Uterus (tissue), 4 donors: ENCODE measurements around the gene PCDH9. TPM values are rescaled to one million over a fixed set of nuclear protein-coding genes. Genes with fewer than 3 reads are reported as not detected.

ENCODE experiments used
- DNase-seq, 2 donors: peaks; one replicate each; pipeline ENCODE4 v3.0.0-alpha.2; 2019 to 2020
- H3K27ac ChIP-seq, 2 donors: fragments of 200-600 bp; sonication (generic); 1 replicate in 1 of 2; 2 replicates in 1 of 2; pipeline ENCODE4 v1.5.1; 2016 to 2018
- H3K27me3 ChIP-seq, 2 donors: fragments of 200-600 bp; sonication (generic); one replicate each; pipeline ENCODE4 v1.5.1; 2018 to 2019; ENCODE audit warnings: control low read depth in 1 of 2
- H3K36me3 ChIP-seq, 2 donors: fragments of 200-600 bp; sonication (generic); one replicate each; pipeline ENCODE4 v1.5.1; 2019; ENCODE audit warnings: control low read depth in 1 of 2
- H3K4me1 ChIP-seq, 2 donors: fragments of 200-600 bp; sonication (generic); one replicate each; pipeline ENCODE4 v1.5.1; 2018 to 2019; ENCODE audit warnings: control low read depth in 1 of 2
- H3K4me3 ChIP-seq, 2 donors: fragments of 200-600 bp; sonication (generic); 1 replicate in 1 of 2; 2 replicates in 1 of 2; pipeline ENCODE4 v1.5.1; 2018 to 2019; ENCODE audit warnings: mild to moderate bottlenecking in 1 of 2
- H3K9me3 ChIP-seq, 2 donors: fragments of 200-600 bp; sonication (generic); one replicate each; pipeline ENCODE4 v1.5.1; 2019; ENCODE audit warnings: control low read depth in 1 of 2
- POLR2A ChIP-seq, 2 donors: fragments of 450-650 bp; IDR thresholded peaks; one replicate each; pipeline ENCODE4 v1.6.1; 2016; ENCODE audit warnings: antibody characterized with exemption in 2 of 2, mild to moderate bottlenecking in 1 of 2, moderate library complexity in 1 of 2
- intact Hi-C: fragments of 100-400 bp; cut with DNase I; formaldehyde crosslinking; loops from one replicate; pipeline ENCODE4 v1.15.1; 2023; ENCODE audit warnings: low total_unique reads
- total RNA-seq, 4 donors: library from RNA; depleted of rRNA in 3 of 4; stranded (reverse); fragments of >200 nt in 3 of 4; gene quantifications; one replicate each; pipeline versions ENCODE4 v1.1.0 to v1.2.4, GENCODE V29; 2014 to 2023
- TF ChIP-seq, protein P1 (sequence below), 4 experiments: fragments of 200-600 bp in 2 of 4; fragments of 450-650 bp in 2 of 4; sonication (generic) in 2 of 4; IDR thresholded peaks; one replicate each; pipeline ENCODE4 v1.5.1; 2016 to 2019; ENCODE audit warnings: antibody characterized with exemption in 4 of 4, mild to moderate bottlenecking in 2 of 4, moderate library complexity in 1 of 4
- donor health status: DM: yes; HTN: yes; CAD: no.

Gene PCDH9
- total RNA-seq, 4 donors from 2014 or later: 0.51 to 45.7 (median 2.1) TPM

- Histone ChIP-seq H3K36me3 (no peaks in the 10 kb centered on the region), H3K27ac (no peak overlapping the region), H3K27me3 (no peaks in the 10 kb centered on the region), H3K4me3 (no peak overlapping the region), H3K4me1 (no peaks in the 10 kb centered on the region), H3K9me3 (no peaks in the 10 kb centered on the region)
- intact Hi-C loops: no loop called here
- TF ChIP-seq POLR2A (IDR thresholded peaks at IDR 0.05): no peak
- TF ChIP-seq, protein P1, sequence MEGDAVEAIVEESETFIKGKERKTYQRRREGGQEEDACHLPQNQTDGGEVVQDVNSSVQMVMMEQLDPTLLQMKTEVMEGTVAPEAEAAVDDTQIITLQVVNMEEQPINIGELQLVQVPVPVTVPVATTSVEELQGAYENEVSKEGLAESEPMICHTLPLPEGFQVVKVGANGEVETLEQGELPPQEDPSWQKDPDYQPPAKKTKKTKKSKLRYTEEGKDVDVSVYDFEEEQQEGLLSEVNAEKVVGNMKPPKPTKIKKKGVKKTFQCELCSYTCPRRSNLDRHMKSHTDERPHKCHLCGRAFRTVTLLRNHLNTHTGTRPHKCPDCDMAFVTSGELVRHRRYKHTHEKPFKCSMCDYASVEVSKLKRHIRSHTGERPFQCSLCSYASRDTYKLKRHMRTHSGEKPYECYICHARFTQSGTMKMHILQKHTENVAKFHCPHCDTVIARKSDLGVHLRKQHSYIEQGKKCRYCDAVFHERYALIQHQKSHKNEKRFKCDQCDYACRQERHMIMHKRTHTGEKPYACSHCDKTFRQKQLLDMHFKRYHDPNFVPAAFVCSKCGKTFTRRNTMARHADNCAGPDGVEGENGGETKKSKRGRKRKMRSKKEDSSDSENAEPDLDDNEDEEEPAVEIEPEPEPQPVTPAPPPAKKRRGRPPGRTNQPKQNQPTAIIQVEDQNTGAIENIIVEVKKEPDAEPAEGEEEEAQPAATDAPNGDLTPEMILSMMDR (IDR thresholded peaks at IDR 0.05): no peak
- DNase-seq: no peak
These were observed 73.4 kb downstream of the PCDH9 start for GRCh38 chr13:67156723-67157060.

DNA sequence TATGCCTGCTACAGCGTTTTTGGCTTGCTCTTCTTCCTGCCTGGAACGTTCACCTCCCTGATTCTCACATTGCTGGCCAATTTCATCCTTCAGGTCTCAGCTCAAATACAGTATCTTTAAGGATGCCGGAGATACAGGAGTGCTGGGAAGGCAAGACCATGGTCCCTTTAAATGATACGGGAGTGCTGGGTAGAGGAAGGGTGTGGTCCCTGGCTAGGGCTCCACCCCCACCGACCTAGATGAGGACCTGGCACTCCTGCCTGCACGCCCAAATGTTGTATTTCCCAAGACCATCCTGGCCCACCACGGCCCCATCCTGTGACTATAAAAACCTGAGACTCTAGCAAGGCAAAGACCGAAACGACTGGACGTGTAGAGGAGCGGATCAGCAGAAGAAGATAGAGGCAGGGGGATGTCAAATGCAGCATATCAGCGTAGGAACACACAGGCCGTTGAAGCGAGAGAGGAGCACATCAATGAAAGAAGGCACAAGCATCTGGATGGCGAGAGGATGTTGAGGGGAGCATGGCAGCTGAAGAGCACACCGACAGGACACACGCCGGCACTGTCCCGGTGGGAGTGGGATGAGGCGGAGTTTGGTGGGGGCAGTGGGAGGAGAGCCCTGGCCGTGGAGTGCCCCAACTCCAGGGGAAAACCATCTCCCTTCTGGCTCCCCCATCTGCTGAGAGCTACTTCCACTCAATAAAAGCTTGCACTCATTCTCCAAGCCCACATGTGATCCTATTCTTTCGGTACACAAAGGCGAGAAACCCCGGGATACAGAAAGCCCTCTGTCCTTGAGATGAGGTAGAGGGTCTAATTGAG is 74.0 kb downstream of the PCDH9 start:
- Histone ChIP-seq H3K9me3 (no peaks in the 10 kb centered on the region), H3K27ac (no peak overlapping the region), H3K27me3 (no peaks in the 10 kb centered on the region), H3K4me3 (no peak overlapping the region), H3K4me1 (no peaks in the 10 kb centered on the region), H3K36me3 (no peaks in the 10 kb centered on the region)
- TF ChIP-seq, protein P1 (IDR thresholded peaks at IDR 0.05): no peak
- no peak for TF ChIP-seq POLR2A (IDR thresholded peaks at IDR 0.05)
- intact Hi-C loops: no loop called here
- DNase-seq: no peak

DNA sequence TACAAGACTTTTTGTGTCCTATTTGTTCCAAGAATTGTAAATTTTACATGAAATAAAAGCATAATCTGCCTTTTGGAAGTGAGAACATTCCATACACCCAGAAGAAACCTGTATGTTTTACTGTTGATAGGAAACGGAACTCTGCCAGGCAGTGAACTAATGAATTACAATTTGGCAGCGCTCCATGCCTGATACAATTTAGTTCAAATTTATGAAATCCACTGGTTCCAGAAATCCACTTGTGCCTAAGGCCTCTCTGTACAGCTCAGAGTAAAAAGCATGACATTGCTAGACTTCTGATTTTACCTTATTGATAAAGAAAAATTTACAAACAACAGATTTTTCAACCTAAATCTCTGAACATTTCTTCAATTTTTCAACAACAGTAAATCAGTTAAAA is 78.1 kb downstream of the PCDH9 start:
- no peak for TF ChIP-seq POLR2A (IDR thresholded peaks at IDR 0.05)
- TF ChIP-seq, protein P1 (IDR thresholded peaks at IDR 0.05): no peak
- H3K4me3 ChIP-seq: no peak overlapping the region
- intact Hi-C loops: no loop called here

DNA sequence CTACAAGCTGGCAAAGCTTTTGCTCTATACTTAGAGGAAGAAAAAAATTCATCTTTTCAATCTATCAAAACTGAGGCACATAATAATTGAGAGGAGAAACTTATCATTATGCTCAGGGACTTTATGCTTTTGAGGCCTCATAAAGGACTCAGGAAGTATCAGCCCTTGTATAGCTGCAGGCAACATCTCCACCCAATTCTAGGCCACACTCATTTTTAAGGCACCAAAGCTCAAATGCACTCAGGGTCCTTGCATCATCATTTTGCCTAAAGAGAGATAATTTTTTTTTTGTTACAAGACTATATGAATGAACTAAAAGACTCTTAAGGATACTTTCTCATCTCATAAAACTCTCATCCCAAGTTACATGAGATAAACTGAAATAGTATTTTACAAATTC is 78.5 kb downstream of the PCDH9 start:
- no peaks in the 10 kb centered on the region for H3K4me1 ChIP-seq
- DNase-seq: no peak
- no peaks in the 10 kb centered on the region for H3K9me3 ChIP-seq
- no peaks in the 10 kb centered on the region for H3K27me3 ChIP-seq
- H3K27ac ChIP-seq: no peak overlapping the region
- H3K36me3 ChIP-seq: no peaks in the 10 kb centered on the region
- no peak overlapping the region for H3K4me3 ChIP-seq
- TF ChIP-seq, protein P1 (IDR thresholded peaks at IDR 0.05): no peak
- intact Hi-C loops: no loop called here

More for the DNA sequence above, 78.1 kb downstream of the PCDH9 start:
- no peak for DNase-seq
- Histone ChIP-seq H3K4me1 (no peaks in the 10 kb centered on the region), H3K27ac (no peak overlapping the region), H3K9me3 (no peaks in the 10 kb centered on the region), H3K27me3 (no peaks in the 10 kb centered on the region), H3K36me3 (no peaks in the 10 kb centered on the region)

GRCh38 chr13:67150608-67151007 is 79.5 kb downstream of the PCDH9 start:
- no peak for DNase-seq

More at GRCh38 chr13:67150608-67151007, 79.5 kb downstream of the PCDH9 start:
- H3K27me3 ChIP-seq: no peaks in the 10 kb centered on the region
- intact Hi-C loops: no loop called here
- H3K4me3 ChIP-seq: no peak overlapping the region
- H3K27ac ChIP-seq: no peak overlapping the region
- TF ChIP-seq POLR2A (IDR thresholded peaks at IDR 0.05): no peak
- TF ChIP-seq, protein P1 (IDR thresholded peaks at IDR 0.05): no peak
- no peaks in the 10 kb centered on the region for H3K4me1 ChIP-seq
- no peaks in the 10 kb centered on the region for H3K9me3 ChIP-seq
- H3K36me3 ChIP-seq: no peaks in the 10 kb centered on the region
